ENCODE measurements around the gene WDR5.

Gene WDR5

GRCh38 chr9:134170532-134171315 is 34.8 kb downstream of the WDR5 start:
- no peak for DNase-seq (ENCODE audit: low read depth)
- TF ChIP-seq CTCF (IDR thresholded peaks at IDR 0.05; ENCODE audit: insufficient read depth, low read depth, low read length, missing control alignments), result no peak
- no peak overlapping the region for H3K4me3 ChIP-seq (ENCODE audit: low read length)

GRCh38 chr9:134171316-134172197 is 35.7 kb downstream of the WDR5 start:
- DNase-seq (ENCODE audit: low read depth), result no peak
- no peak overlapping the region for H3K4me3 ChIP-seq (ENCODE audit: low read length)
- TF ChIP-seq CTCF (IDR thresholded peaks at IDR 0.05; ENCODE audit: insufficient read depth, low read depth, low read length, missing control alignments), result no peak

GRCh38 chr9:134172198-134173126 is 36.6 kb downstream of the WDR5 start:
- no peak for TF ChIP-seq CTCF (IDR thresholded peaks at IDR 0.05; ENCODE audit: insufficient read depth, low read depth, low read length, missing control alignments)

GRCh38 chr9:134173127-134174072 is 37.5 kb downstream of the WDR5 start:
- DNase-seq (ENCODE audit: low read depth), result no peak
- no peak for TF ChIP-seq CTCF (IDR thresholded peaks at IDR 0.05; ENCODE audit: insufficient read depth, low read depth, low read length, missing control alignments)
- no peak overlapping the region for H3K4me3 ChIP-seq (ENCODE audit: low read length)

More at GRCh38 chr9:134172198-134173126, 36.6 kb downstream of the WDR5 start:
- DNase-seq (ENCODE audit: low read depth), result no peak
- H3K4me3 ChIP-seq (ENCODE audit: low read length), result no peak overlapping the region

- no peak overlapping the region for H3K4me3 ChIP-seq (ENCODE audit: low read length)
- TF ChIP-seq CTCF (IDR thresholded peaks at IDR 0.05; ENCODE audit: insufficient read depth, low read depth, low read length, missing control alignments), result no peak
- DNase-seq (ENCODE audit: low read depth), result no peak
Observed at GRCh38 chr9:134174073-134174449, 38.2 kb downstream of the WDR5 start.

All from epithelial cell of esophagus (primary cell).